ENCODE measurements around the gene MFRP.

Gene MFRP

DNA sequence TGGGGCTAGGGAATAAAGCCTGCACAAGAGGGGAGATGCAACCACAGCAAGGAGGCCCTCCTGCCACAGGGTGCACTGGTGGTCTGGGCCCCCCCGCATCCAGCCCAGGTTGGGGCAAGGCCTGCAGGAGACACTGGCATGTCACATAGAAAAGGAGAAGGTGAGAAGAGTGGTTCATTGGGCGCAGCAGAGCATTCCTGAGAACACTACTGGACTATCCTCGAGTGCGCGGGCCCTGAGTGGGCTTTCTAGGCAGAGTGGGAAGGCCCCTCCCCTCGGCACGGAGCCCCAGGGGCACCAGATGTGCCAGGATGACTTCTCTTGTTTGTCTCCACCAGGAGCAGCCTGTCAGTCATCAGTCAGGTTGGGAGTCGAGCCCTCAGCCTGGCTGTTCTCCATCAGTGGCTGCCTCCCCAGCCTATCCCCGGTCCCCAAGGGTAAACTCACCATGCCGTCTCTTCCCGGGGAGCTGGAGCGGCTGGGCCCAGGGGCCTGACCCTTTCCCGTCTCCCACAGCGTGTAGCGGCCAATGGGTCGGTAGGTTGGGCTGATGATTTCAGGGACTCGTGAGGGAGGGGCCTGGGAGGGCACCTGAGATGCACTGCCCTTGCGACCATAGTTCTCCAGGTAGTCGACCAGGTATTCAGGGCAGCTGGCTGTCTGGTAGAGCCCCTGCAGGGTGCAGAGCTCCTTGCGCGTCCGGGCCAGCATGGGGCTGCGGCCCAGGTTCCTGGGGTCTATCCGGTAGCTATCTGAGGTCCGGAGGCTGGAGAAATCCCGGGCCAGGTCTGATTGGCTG lies 26.0 kb upstream of the MFRP start:
- no peak for DNase-seq

DNA sequence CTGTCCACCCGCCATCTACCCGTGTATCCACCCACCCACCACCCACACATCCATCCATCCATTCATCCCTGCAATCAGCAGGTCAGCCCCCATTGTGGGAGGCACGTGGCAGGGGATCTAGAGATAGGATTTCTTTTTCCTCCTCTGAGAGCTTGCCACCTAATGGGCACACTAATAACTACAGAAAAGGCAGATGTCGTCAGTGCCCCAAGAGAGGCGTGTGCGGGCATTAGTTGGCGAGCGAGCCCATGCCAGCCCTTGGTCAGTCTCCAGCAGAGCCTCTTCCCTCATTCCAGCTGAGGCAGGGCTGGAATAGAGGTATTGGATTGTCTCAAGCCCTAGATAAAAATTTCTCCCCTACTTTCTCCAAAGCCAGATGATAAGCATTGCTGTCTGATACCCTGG lies 25.3 kb upstream of the MFRP start:
- DNase-seq, result no peak

DNA sequence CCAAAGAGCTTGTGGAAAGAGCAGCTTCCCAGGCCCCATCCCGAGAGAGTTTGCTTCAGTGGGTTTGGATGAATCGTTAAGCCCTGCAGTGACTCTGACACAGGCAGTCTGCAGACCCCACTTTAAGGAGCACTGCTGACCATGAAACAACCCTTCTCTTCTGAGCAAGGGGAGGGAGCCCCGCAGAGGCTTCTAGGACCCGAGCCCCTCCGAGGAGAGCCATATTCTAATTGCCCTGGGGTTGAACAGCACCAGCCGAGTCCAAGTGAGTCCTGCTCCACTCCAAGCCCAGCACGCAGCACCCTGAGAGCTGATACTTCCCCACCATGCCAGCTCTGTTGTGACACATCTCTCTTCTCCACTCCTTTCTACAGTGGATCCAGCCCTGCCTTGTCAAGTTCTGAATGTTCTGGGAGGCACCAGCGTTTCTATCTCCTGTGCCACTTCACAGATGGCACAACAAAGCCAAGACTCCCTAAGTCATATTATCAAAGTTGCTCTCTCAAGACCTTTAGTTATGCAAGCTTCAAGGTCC lies 24.6 kb upstream of the MFRP start:
- DNase-seq, result no peak

DNA sequence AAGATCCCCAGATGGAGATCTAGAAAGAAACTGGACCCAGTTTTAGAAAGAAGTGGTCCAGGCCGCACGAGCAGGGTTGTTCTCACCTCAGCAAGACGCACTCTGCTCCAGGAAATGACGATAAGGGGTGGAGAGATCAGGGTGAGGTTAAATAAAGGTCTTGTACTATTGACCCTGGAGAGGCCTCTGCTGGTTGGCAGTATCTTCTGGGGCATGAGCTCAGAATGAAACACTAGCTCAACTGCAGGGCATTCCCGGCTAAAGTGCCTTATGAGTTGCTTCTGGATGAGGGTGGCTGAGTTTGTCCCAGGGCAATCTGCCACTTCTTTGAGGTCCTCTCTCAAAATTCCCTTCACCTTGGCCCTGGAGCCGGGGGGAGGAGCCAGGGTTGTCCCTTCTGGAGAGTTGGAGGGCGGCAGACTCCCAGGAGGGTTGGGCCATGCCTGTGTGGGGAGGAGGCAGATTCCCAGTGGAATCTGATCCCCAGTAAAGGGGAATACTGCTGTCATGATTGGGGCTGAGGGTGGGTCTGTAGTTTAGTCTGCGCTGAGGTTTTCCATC lies 24.1 kb upstream of the MFRP start:
- no peak for DNase-seq

DNA sequence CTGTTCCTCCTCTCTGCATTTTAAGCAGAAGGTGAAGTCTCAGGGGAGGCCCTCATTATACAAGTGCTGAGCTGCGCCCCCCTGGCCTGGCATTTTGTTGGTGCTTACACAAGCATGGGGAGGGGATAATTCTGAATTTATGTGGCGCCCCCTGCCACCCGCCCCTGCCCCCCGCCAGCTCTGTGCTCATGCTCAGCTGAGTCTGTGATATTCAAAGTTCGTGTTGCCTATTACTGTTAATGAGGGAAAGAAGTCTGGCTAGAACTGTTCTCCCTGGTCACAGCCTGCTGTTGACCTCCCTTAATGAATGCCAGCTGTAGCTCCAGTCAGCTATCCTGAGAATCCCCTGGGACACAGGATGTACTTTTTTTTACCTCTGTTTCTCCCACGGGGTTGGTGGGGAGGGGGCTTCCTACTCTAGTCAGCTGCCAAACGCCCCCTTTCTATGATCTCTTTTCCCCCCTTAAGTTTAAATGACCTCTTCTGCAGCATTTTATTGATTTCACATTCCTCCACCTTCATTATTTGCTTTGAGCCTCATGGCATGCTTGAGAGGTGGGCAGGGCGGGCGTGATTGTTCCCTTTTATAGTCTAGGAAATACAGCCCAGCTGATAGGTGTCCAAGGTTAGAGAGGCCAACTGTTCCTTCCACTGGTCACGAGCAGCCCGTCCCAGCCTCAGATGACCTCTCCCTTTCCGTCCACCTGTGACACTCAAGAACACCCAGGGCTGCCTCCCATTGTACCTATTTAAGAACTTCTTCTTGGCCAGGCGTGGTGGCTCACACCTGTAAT lies 22.8 kb upstream of the MFRP start:
- DNase-seq, result no peak

DNA sequence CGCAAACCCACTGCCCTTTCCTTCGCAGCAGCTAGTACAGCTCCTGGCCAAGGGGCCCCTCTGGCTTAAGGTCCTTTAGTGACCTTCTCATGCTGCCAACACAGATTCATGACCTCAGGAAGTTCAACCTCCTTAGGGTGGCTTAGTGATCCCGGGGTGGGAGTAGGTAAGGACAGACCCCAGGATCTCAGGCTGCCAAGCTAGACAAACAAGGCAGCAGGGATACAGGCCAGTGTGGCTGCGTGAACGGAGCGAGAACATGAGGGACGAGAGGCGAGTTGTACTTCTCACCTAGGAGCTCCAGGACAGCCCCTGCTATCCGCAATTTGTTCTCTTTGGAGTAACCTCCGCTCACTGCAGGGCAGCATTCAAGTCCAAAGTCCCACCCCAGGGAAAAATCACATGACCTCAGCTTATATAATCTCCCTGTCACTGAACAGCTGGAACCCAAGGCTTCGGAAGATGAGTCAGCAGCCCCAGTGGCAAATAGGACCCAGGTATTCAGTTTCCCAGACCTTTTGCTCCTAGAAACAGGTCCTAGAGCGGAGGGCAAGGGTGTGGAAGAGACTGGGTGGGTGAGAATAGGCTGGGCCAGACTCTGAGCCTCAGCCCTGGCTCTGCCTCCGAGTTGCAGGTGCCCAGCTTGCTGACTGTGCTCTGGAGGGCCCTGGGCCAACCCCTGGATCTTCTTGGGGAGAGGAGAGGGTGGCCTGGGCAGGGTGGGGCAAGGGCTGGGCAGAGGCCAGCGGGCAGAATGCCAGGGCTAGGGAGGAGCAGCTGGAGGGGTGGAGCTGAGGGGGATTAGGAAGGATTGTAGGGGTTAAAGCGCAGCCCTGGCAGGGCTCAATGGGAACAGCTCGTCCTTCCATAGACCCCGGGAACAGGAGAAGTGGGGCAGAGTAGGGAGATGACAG lies 21.9 kb upstream of the MFRP start:
- DNase-seq, result no peak

DNA sequence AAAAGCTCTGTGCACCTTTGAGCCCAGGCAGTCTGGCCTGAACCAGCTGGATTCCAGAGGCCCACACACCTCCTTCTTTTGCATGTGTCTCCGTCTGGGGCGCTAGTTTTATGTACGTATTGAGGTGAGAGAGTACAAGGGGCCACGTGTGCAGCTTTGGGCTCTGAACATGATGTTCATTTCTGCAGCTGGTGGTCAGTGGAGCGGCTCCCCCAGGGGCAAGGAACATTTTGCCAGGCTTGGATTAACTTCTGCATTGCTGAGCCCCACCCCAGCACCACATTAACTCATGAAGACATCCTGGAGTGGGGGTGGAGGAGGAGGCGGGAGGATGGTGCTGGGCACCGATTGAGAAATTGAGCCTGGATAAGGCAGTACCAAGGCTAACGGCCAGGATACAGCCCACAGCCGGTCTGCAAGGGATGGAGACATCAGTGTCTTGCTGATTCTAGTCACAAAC lies 21.2 kb upstream of the MFRP start:
- no peak for DNase-seq

DNA sequence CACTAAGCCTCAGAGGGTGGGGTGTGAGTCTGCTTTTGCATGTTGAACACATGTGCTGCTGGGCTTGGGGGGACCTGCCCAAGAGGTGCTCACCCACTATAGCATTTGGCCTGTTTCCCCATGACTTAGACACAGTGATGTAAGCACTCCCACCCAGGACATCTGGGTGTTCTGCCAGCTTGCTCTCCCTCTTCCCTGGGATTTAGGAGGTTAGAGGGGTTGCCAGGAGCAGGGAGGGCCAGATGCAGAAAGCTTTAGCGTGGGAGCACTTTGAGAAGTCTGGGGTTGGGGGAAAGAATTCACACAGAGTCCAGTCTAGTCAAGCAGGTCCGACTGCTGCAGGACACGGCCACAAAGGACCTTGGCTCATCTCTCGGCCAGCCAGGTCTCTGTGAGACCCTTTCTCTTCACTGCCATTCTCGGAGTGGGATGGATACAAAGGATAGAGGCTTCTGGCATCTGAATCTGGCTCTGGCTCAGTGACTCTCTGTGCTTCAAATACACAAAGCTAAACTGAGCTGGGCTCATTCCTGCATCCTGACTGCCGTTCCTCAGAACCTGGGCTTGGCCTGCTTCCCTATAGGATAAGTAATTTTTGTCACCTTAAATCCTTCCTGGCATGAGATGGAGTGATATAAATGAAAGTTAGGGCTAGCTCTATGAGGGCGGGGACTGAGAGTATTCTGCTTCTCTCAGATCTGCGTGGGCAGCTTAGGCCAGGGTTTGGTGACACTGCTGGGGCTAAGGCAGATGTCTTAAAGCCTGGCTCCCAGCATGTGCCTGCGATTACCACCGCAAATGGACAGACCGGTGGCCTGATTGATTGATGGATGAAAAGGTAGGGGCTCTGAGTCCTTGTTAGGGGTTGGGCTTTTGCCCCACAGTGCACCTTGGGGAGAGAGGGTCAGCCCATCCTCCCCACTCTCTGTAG lies 20.4 kb upstream of the MFRP start:
- DNase-seq, result no peak

DNA sequence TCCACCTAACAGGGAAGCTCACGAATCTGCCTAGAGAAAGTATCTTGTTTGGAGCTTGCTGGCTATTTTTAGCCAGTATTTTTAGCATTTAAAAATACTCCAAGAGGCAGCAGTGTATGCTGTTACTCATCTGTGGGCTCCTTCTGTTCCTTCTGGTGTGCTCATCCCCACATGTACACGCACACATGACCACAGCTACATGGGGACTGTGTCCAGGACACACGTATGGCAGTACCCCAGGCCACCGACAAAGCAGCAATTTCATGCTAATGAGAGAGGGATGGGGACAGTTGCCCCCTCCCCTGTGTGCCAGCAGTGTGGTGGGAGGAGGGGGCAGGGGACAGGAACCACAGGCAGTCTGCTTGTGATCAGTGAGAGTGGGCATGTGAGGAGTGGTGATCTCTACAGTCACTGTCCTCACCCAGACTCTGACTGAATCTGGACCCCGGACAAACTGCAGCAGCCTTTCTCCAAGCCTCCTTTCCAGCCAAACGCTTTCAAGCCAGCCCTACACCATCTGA lies 18.6 kb upstream of the MFRP start:
- DNase-seq, result no peak

DNA sequence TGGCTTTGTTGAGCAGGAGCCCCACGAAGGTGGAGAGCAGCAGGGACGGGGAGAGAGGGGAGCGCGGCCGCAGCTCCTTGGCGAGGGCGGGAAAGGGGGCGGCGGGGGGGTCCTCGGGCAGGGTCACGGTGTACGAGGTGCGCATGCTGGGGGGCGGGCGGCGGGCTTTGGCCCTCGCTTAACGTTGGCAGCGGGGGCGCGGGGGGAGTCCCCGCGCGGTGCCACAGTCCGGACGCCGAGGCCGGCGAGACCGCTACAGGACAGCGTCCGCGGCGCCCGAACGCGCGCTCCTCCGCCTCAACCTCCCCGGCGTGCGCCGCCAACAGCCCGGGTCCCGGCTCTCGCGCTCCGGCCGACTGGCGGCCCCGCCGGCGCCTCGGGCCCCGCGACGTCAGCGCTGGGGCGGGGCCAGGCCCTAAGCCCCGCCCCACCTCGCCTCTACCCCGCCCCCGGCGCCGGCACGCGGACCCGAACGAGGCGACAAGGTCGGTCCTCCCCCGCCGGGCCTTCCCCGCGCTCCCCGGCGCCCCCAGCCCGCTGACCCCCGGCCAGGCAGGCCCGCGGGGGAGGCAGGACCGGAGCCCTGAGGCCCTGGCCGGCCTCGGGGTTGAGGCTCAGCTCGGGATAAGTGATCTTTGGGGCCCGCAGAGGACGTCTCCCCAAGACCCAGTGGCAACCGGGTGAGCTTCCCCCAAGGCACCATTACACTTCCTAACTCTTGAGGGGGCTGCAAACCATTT lies 17.5 kb upstream of the MFRP start:
- DNase-seq, result peak; percentile 59

DNA sequence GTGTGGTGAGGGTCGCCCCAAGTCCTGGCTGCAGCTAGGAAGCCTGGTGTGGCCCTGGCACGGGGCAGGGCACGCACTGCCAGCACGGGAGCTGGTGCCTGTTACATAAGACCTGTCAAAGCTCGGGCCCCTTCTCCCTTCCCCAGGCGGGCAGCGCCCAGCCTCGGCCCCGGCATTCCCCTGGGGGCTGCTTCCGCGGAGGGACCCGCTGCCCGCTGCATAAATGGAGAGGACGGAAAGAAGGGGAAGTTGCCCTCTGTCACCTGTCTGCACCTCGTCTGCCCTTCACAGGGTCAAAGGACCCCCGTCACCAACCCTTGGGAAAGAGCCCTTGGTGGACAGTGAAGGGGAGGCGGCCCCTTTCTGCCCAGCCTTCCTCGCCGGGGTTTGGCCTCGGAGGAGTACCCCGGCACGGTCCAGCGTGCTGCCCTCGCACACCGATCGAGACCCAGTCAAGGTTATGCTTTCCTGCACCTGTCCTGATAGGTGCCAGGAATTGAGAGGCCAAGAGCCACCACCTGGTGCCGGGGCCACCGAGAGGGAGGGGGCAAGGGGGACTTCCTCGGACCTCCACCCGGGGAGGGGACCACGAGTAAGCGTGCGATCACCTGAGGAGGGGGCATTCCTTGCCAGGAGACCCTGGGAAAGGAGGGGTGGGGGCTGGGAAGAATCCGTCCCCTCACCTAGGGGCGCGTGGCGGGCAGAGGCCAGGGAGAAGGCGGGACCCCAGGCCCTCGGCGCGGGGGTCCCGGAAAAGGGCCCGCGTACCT lies 16.8 kb upstream of the MFRP start:
- DNase-seq, result no peak

DNA sequence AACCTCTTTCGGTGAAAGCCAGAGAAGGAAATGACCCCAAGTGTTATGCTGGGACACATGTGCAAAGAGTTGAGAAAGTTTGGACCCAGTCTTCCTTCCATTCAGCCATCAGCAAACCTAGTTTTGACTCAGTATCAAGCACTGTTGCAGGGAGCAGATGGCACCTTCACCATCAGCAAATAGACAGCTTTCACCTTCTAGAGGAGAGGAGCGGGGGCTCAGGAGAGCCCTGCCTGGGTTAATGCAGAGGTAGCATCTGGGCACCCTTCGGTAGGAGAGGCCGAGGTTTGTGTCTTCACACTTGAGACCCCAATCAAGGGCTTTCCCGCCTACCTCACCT lies 16.2 kb upstream of the MFRP start:
- DNase-seq, result no peak

DNA sequence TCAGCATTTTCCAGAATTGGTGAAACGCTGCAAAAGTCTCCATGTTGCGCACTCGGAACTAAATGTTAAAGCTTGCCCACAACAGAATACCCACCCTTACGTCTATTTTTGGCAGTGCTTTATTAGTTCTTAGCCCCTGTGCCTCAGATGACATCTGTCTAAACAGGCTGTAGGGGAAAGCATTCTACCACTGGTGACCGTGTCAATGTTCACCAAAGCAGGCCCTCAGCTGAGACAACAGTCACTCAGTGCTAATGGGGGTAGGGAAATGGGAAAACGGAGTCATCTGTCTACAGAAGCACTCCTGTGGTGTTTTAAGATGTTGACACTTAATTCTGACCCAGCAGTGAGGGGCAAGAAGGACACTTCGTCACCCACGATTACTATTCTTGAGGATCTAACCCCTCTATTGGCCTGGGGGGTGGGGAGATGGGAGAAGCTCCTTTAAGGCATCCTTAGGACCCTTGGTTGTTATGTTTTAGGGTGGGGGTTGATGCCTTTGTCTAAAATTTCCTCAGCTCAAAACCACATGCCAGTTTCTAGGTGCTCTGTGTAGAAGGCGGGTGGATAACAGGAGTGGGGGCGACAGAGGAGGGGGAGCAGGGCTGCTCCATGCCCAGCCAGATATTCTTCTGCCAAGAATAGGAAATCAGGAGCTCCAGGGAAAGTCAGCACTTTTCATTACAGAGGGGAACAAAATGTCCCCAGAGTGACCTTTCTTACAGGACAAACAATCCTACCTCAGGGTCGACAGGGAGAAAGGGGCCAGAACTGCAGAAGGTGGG lies 15.6 kb upstream of the MFRP start:
- no peak for DNase-seq

DNA sequence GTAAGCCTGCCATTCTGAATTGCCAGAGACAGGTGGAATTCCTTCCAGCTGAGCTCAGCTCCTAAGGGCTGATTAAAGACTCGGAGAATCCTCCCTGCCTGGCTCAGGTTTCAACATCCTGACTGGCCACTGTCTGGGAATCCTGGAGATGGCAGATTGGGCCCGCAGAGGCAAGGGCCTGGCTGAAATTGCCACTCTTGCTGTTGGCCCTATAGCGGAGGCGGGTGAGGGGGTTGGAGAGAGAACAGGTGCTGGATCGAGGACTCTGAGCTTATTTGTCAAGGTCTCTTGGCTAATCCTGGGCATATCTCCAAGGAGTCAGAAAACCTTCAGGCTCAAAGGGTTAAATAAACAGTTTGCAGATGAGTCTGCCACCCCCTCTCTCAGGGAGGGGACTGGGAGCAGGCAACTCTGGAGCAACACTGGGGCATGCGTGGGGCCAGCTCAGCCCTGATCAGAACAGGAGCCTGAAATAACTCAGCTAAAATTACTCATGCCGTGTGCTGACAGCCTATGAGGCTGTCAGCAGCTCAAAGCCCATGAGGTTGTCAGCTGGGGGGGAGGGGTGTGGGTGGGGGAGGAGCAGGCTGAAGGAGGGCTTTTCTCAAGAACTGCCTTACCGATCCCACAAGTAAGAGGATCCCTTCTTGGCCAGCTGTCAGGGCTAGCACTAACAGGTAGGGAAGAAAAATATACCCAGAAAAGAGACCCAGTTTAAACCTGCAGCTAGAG lies 14.7 kb upstream of the MFRP start:
- no peak for DNase-seq

DNA sequence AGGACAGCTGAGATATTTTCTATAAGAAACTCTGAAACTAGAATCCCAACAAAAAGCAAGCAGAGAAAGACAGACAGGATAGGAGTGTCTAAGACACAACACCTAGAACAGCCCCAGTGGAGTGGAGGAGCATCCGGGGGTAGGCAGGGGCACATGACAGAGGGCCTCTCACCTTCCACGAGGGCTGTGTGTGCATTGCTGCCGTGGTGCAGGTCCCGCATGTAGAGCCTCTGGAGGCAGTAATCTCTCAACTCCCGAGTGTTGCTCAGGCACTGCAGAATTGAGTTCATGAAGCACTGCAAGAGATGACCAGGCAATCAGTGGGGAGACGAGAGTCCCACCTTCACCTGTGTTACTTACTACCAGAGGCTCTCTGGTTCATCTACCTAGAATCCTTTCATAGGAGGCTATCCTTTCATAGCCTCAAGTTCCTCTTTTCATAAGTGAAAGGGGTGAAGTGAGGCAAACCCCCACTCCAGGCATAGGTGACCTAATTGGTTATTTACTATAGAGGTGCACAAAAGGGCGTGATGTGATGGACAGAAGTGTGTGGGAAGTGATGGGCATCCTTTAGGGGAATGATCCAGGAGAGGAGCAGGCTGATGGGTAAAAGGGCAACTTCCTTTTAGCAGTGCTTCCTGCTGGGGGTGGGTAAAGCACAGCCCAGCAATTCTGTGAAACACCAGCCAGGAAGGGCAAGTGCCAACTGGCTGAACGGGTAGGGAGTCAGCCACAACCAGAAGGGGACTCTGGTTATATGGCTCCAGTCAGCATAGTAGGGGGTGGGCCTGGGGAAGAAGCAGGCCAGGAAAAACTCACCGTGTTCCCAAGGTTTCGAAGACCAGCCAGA lies 13.1 kb upstream of the MFRP start:
- DNase-seq, result no peak

DNA sequence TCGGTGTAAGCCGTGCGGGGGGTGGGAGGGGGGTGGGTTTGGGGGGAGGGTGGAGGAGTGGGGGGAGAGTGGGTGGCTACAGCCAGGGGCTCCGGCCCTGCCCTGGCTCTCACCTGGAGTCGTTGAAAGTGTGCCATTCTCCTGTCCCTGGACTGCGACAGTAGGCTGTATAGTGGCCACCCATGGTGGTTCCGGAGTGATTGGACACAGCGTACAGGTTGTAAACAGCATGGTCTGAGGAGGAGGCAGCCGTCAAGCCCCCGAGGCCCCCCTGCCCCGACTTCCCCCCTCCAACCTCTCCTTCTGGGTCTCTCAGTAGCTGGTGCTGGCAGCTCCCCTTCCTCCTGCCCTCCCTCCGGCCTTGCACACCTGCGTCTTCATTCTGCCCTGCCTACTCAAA lies 10.6 kb upstream of the MFRP start:
- no peak for DNase-seq

DNA sequence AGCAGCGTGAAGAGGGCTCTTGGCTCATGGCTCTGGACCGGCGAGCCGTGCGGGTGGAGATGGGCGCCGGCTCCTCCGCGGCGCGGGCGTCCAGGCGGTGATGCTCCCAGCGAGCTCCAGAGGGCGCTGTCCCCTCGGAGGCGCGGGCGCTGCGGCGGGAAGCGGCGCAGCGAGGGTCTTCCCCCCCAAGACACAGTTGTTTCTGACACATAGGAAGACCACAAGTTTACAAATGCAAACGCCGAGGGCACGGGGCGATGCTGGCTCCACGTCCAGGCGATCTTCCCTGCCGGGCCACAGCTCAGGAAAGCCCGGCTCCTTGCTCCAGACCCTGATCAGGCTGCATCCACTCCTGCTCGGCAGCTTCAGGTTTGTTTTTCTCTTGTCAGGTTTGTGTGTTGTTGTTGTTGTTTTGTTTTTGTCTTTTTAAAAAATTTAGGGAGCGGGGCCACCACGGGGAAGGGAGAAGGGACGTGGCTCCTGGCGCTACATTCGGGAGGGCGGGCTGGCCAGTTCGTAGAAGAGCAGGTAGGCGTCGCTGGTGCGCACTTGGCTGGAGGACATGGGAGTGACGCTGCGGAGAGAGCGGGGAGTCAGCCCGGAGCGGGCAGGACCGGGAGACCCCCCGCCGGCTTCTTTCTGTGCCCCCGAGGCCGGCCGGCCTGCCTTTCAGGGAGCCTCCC lies 10.0 kb upstream of the MFRP start:
- peak; percentile 79 for DNase-seq

All from CD4-positive, alpha-beta T cell treated with Interleukin-6 for 4 hours (primary cell).